Lower lobe of right lung (tissue), 2 donors: Measurements from ENCODE around the gene LLPH. TPM values are rescaled to one million over a fixed set of nuclear protein-coding genes. Genes with fewer than 3 reads are reported as not detected.
A peak's percentile ranks its signal among the peaks of the same experiment; 100 is the strongest.

ENCODE experiments used
- ATAC-seq, 2 donors: fragments of 200-7000 bp; cut with Tn5 transposase; one replicate each; pipeline ENCODE4 v1.9.1; 2020 to 2022; ENCODE audit warnings: mild to moderate bottlenecking in 2 of 2, moderate library complexity in 2 of 2
- DNase-seq: peaks from one replicate; pipeline ENCODE4 v3.0.0-alpha.2; 2020
- H3K27ac ChIP-seq: fragments of 200-600 bp; one replicate; pipeline ENCODE4 v1.8.0; 2022
- H3K27me3 ChIP-seq: fragments of 200-600 bp; one replicate; pipeline ENCODE4 v1.8.0; 2022; ENCODE audit warnings: low read depth
- H3K36me3 ChIP-seq: fragments of 200-600 bp; one replicate; pipeline ENCODE4 v1.8.0; 2022; ENCODE audit warnings: mild to moderate bottlenecking
- H3K4me1 ChIP-seq: fragments of 200-600 bp; one replicate; pipeline ENCODE4 v1.8.0; 2022
- H3K4me3 ChIP-seq: fragments of 200-600 bp; one replicate; pipeline ENCODE4 v1.8.0; 2022; ENCODE audit warnings: mild to moderate bottlenecking
- H3K9me3 ChIP-seq: fragments of 200-600 bp; one replicate; pipeline ENCODE4 v1.8.0; 2022
- CTCF ChIP-seq: fragments of 200-600 bp; IDR thresholded peaks from one replicate; pipeline ENCODE4 v1.8.0; 2022; ENCODE audit warnings: antibody characterized with exemption, mild to moderate bottlenecking
- intact Hi-C: fragments of 100-400 bp; cut with DNase I; formaldehyde crosslinking; loops from one replicate; pipeline ENCODE4 v1.11.0; 2022
- total RNA-seq: library from RNA; stranded (reverse); fragmentation: NEBNext Ultra II Directional; extraction: Animal tissue kit (Norgen Biotek cat#: 25700); gene quantifications from one replicate; pipeline ENCODE4 v1.2.1, GENCODE V29; 2021
- donor health status: DM: no; HTN: yes; CAD: no; lungs with severe emphysema.

The LLPH gene
- total RNA-seq, 1 donor from 2014 or later: 19.3 TPM

- Histone ChIP-seq H3K9me3 (no peaks in the 10 kb centered on the region), H3K4me1 (peaks cover 16% of the 10 kb centered on the region), H3K4me3 (peak overlapping the region; percentile 70), H3K27ac (peak overlapping the region; percentile 99), H3K36me3 (no peaks in the 10 kb centered on the region), H3K27me3 (no peaks in the 10 kb centered on the region)
- intact Hi-C loops: no loop called here
- ATAC-seq (no peak), DNase-seq (no peak)
- TF ChIP-seq CTCF: no peak
Measured at GRCh38 chr12:66168410-66168809, 37.9 kb upstream of the LLPH start.

GRCh38 chr12:66166561-66166960, 36.0 kb upstream of the LLPH start:
- H3K4me1 ChIP-seq: peaks cover 16% of the 10 kb centered on the region
- no peak overlapping the region for H3K4me3 ChIP-seq
- H3K36me3 ChIP-seq: no peaks in the 10 kb centered on the region
- H3K27me3 ChIP-seq: no peaks in the 10 kb centered on the region
- no peak for TF ChIP-seq CTCF
- ATAC-seq: no peak
- no peak for DNase-seq
- intact Hi-C loops: no loop called here
- H3K27ac ChIP-seq: no peak overlapping the region
- no peaks in the 10 kb centered on the region for H3K9me3 ChIP-seq

- intact Hi-C loops: no loop called here
- peaks cover 6% of the 10 kb centered on the region for H3K36me3 ChIP-seq
- H3K27me3 ChIP-seq: no peaks in the 10 kb centered on the region
- ATAC-seq (no peak), DNase-seq (no peak)
- H3K9me3 ChIP-seq: no peaks in the 10 kb centered on the region
- no peak for TF ChIP-seq CTCF
- no peak overlapping the region for H3K27ac ChIP-seq
- peaks cover 16% of the 10 kb centered on the region for H3K4me1 ChIP-seq
- H3K4me3 ChIP-seq: no peak overlapping the region
Measured at GRCh38 chr12:66165141-66165540, 34.6 kb upstream of the LLPH start.

GRCh38 chr12:66164349-66164821, 33.8 kb upstream of the LLPH start:
- H3K4me3 ChIP-seq: no peak overlapping the region
- DNase-seq: no peak
- H3K9me3 ChIP-seq: no peaks in the 10 kb centered on the region
- ATAC-seq: no peak
- no peak overlapping the region for H3K27ac ChIP-seq
- peaks cover 13% of the 10 kb centered on the region for H3K36me3 ChIP-seq
- H3K27me3 ChIP-seq: no peaks in the 10 kb centered on the region
- intact Hi-C loops: no loop called here
- H3K4me1 ChIP-seq: peaks cover 16% of the 10 kb centered on the region
- TF ChIP-seq CTCF: no peak

GRCh38 chr12:66163289-66163688, 32.7 kb upstream of the LLPH start:
- no peak for DNase-seq
- H3K4me1 ChIP-seq: peaks cover 10% of the 10 kb centered on the region
- H3K27ac ChIP-seq: no peak overlapping the region

More at GRCh38 chr12:66163289-66163688, 32.7 kb upstream of the LLPH start:
- no peaks in the 10 kb centered on the region for H3K9me3 ChIP-seq
- TF ChIP-seq CTCF: no peak
- no peak overlapping the region for H3K4me3 ChIP-seq
- ATAC-seq: no peak
- no peaks in the 10 kb centered on the region for H3K27me3 ChIP-seq
- intact Hi-C loops: no loop called here
- peaks cover 22% of the 10 kb centered on the region for H3K36me3 ChIP-seq
